Fibroblast of lung (primary cell): ENCODE results near the gene BCL2. TPM values are rescaled to one million over a fixed set of nuclear protein-coding genes. Genes with fewer than 3 reads are reported as not detected.

Experiments used
- DNase-seq, 2 donors: peaks; one replicate each; pipeline versions ENCODE4 v3.0.0 to v3.0.0-alpha.2; 2010; ENCODE audit warnings: low read depth in 2 of 2
- H2AFZ ChIP-seq: 2 replicates; pipeline ENCODE4 v1.5.1; 2012; ENCODE audit warnings: low read length, control low read depth, inconsistent platforms
- H3K27ac ChIP-seq: 2 replicates; pipeline ENCODE4 v1.5.1; 2011; ENCODE audit warnings: low read length, control low read depth; ENCODE audit not compliant: insufficient read depth
- H3K27me3 ChIP-seq: 2 replicates; pipeline ENCODE4 v1.5.1; 2011; ENCODE audit warnings: mild to moderate bottlenecking, low read length; ENCODE audit not compliant: control insufficient read depth, insufficient read depth
- H3K36me3 ChIP-seq: 2 replicates; pipeline ENCODE4 v1.5.1; 2011; ENCODE audit warnings: low read length; ENCODE audit not compliant: control insufficient read depth, insufficient read depth
- H3K4me1 ChIP-seq: 2 replicates; pipeline ENCODE4 v1.5.1; 2011; ENCODE audit warnings: low read length; ENCODE audit not compliant: control insufficient read depth, insufficient read depth; ENCODE audit errors: extremely low read depth
- H3K4me2 ChIP-seq: 2 replicates; pipeline ENCODE4 v1.5.1; 2011; ENCODE audit warnings: low read length, control low read depth; ENCODE audit not compliant: insufficient read depth; ENCODE audit errors: extremely low read depth
- H3K4me3 ChIP-seq, 4 experiments: fragments of 200-600 bp in 1 of 4; sonication (generic) in 1 of 4; replicated peaks in 1 of 4; 2 replicates each; pipeline ENCODE4 v1.5.1; 2011 to 2016; ENCODE audit warnings: low read length in 4 of 4, low read depth in 3 of 4, mild to moderate bottlenecking in 3 of 4, control low read depth in 2 of 4, inconsistent platforms in 1 of 4, mixed read lengths in 1 of 4; ENCODE audit not compliant: insufficient read depth in 1 of 4; ENCODE audit errors: control extremely low read depth in 1 of 4
- H3K79me2 ChIP-seq: 2 replicates; pipeline ENCODE4 v1.5.1; 2012; ENCODE audit warnings: mild to moderate bottlenecking, low read length, inconsistent platforms; ENCODE audit not compliant: control insufficient read depth, insufficient read depth
- H3K9ac ChIP-seq: 2 replicates; pipeline ENCODE4 v1.5.1; 2011; ENCODE audit warnings: mild to moderate bottlenecking, low read length, control low read depth; ENCODE audit not compliant: insufficient read depth
- H3K9me3 ChIP-seq: 2 replicates; pipeline ENCODE4 v1.5.1; 2012; ENCODE audit warnings: low read depth, low read length; ENCODE audit not compliant: control insufficient read depth, insufficient read depth
- H4K20me1 ChIP-seq: 2 replicates; pipeline ENCODE4 v1.5.1; 2011; ENCODE audit warnings: low read length; ENCODE audit not compliant: control insufficient read depth, insufficient read depth; ENCODE audit errors: extremely low read depth
- EZH2 ChIP-seq: IDR thresholded peaks from 2 replicates; pipeline ENCODE4 v1.5.1; 2012; ENCODE audit warnings: low read length, control low read depth, mild to moderate bottlenecking; ENCODE audit errors: missing control alignments
- polyA plus RNA-seq, 2 donors: library from polyadenylated mRNA; depleted of rRNA in 1 of 2; stranded (reverse) in 1 of 2; unstranded in 1 of 2; fragments of >200 nt; gene quantifications; 2 replicates each; pipeline ENCODE4 v1.2.1, GENCODE V29; 2011 to 2012; ENCODE audit warnings: missing spikeins in 1 of 2
- total RNA-seq: library from RNA; depleted of rRNA; stranded (reverse); fragments of >200 nt; gene quantifications from 2 replicates; pipeline ENCODE4 v1.2.1, GENCODE V29; 2014
- TF ChIP-seq, protein P1 (sequence below), 2 donors: IDR thresholded peaks in 1 of 2; conservative IDR thresholded peaks in 1 of 2; 1 replicate in 1 of 2; 2 replicates in 1 of 2; pipeline ENCODE4 v1.5.1; 2011 to 2012; ENCODE audit warnings: low read length in 2 of 2, control low read depth in 1 of 2, inconsistent platforms in 1 of 2, low read depth in 1 of 2, mild to moderate bottlenecking in 1 of 2

The BCL2 gene
- total and polyA plus RNA-seq, 2 donors (not counting 1 experiment from before 2014, with no cell fraction given): 1.5 to 3.6 TPM

DNA sequence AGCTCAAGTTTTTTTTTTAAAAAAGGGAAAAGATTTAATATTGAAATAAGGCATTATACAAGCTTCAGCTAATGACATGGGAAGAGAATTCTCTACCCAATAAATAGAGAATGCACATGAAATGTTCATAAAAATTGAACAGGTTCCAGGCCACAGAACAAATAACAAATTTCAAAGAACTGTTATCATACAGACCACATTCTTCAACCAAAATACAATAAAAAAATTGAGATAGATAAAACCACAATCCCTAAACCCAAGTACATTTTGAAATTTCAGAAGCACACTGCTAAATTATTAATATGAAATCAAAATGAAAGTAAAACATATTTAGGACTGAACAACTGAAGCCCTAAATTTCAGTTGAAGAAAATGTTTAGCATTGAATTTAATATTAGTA, 89.6 kb downstream of the BCL2 start:
- peak in 1 of 2 donors; percentile 8 for DNase-seq
- Histone ChIP-seq H3K27ac (no peak overlapping the region), H2AFZ (no peak overlapping the region)

DNA sequence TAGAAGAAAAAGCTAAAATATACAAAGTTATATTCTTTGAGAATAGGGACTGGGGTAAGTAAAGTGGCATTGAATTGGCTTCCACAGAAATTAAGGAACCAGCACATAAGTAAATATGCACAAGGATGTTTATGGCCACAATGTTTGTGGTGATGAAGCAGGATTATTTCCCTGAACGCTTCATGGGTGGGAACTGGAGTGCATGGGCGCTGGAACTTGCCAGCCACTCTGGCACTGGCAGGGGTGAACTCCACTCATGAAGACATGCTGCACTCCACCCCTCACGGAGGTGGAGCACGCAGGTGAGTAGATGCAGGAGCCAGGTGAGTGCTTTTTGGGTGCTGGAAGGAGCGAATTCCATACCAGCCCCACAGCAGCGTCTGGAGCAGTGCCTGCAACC, 94.1 kb downstream of the BCL2 start:
- H3K79me2 ChIP-seq: no peaks in the 10 kb centered on the region
- no peak overlapping the region for H3K4me2 ChIP-seq
- no peak overlapping the region for H3K4me3 ChIP-seq
- no peaks in the 10 kb centered on the region for H3K9me3 ChIP-seq
- H3K9ac ChIP-seq: no peak overlapping the region
- no peak for DNase-seq
- no peaks in the 10 kb centered on the region for H4K20me1 ChIP-seq
- no peaks in the 10 kb centered on the region for H3K4me1 ChIP-seq
- no peaks in the 10 kb centered on the region for H3K36me3 ChIP-seq
- H3K27ac ChIP-seq: no peak overlapping the region
- H2AFZ ChIP-seq: no peak overlapping the region
- H3K27me3 ChIP-seq: no peaks in the 10 kb centered on the region
- TF ChIP-seq, protein P1, sequence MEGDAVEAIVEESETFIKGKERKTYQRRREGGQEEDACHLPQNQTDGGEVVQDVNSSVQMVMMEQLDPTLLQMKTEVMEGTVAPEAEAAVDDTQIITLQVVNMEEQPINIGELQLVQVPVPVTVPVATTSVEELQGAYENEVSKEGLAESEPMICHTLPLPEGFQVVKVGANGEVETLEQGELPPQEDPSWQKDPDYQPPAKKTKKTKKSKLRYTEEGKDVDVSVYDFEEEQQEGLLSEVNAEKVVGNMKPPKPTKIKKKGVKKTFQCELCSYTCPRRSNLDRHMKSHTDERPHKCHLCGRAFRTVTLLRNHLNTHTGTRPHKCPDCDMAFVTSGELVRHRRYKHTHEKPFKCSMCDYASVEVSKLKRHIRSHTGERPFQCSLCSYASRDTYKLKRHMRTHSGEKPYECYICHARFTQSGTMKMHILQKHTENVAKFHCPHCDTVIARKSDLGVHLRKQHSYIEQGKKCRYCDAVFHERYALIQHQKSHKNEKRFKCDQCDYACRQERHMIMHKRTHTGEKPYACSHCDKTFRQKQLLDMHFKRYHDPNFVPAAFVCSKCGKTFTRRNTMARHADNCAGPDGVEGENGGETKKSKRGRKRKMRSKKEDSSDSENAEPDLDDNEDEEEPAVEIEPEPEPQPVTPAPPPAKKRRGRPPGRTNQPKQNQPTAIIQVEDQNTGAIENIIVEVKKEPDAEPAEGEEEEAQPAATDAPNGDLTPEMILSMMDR (conservative IDR thresholded peaks at IDR 0.05 in 1 of 2, IDR thresholded peaks at IDR 0.05 in 1 of 2; ENCODE audit: low read depth in 1 of 2, low read length in 2 of 2): no peak
- no peak for TF ChIP-seq EZH2

More for the DNA sequence above, 89.6 kb downstream of the BCL2 start:
- H3K36me3 ChIP-seq: no peaks in the 10 kb centered on the region
- no peaks in the 10 kb centered on the region for H3K79me2 ChIP-seq
- H3K27me3 ChIP-seq: no peaks in the 10 kb centered on the region
- peak overlapping the region; percentile 32 for H3K4me2 ChIP-seq
- no peak overlapping the region for H3K4me3 ChIP-seq
- H3K4me1 ChIP-seq: no peaks in the 10 kb centered on the region
- H3K9me3 ChIP-seq: no peaks in the 10 kb centered on the region
- no peaks in the 10 kb centered on the region for H4K20me1 ChIP-seq
- TF ChIP-seq, protein P1 (conservative IDR thresholded peaks at IDR 0.05 in 1 of 2, IDR thresholded peaks at IDR 0.05 in 1 of 2; ENCODE audit: low read depth in 1 of 2, low read length in 2 of 2): no peak
- TF ChIP-seq EZH2: no peak
- no peak overlapping the region for H3K9ac ChIP-seq

DNA sequence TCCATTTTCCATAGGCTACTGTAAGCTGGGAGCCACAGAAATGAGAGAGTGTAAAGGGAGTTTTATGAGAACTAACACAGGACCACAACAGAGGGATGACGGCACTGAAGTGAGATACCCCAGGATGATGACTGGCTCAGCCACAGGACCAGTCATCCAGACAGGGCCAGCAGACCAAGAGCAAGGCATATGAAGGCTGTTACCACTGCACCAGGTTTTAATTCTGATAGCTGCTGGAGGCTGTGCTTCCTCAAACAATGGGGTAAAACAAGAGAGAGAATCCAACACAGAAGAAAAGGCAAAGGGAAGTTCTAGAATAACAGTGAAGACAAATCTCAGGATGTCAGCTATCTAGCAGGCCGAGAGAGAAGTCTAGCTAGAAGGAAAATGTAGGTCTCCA, 94.9 kb downstream of the BCL2 start:
- Histone ChIP-seq H3K9me3 (no peaks in the 10 kb centered on the region), H3K27me3 (no peaks in the 10 kb centered on the region), H3K36me3 (no peaks in the 10 kb centered on the region), H2AFZ (no peak overlapping the region), H3K4me2 (no peak overlapping the region), H3K4me3 (no peak overlapping the region), H3K27ac (no peak overlapping the region), H4K20me1 (no peaks in the 10 kb centered on the region), H3K4me1 (no peaks in the 10 kb centered on the region), H3K9ac (no peak overlapping the region), H3K79me2 (no peaks in the 10 kb centered on the region)
- no peak for DNase-seq
- TF ChIP-seq, protein P1 (conservative IDR thresholded peaks at IDR 0.05 in 1 of 2, IDR thresholded peaks at IDR 0.05 in 1 of 2; ENCODE audit: low read depth in 1 of 2, low read length in 2 of 2): no peak
- TF ChIP-seq EZH2: no peak
